ENCODE measurements around the gene OR56B1. TPM values are rescaled to one million over a fixed set of nuclear protein-coding genes. Genes with fewer than 3 reads are reported as not detected.

Gene OR56B1
- total RNA-seq, 1 experiment from 2014 or later, result 0.17 TPM

- peaks cover 16% of the 10 kb centered on the region for H3K9me3 Mint-ChIP-seq
- H3K27me3 Mint-ChIP-seq (ENCODE audit: low read depth), result no peaks in the 10 kb centered on the region; the same call in 1 of the 2 replicates
- H3K36me3 Mint-ChIP-seq, result no peaks in the 10 kb centered on the region; the same call in 1 of the 2 replicates
- no peaks in the 10 kb centered on the region for H3K4me1 Mint-ChIP-seq
- CTCF ChIA-PET, result no interaction called here
- no peak for DNase-seq (ENCODE audit: low spot score)
- ATAC-seq, result no peak
- TF ChIP-seq PRRX2 (CRISPR knock-in tag; IDR thresholded peaks at IDR 0.05), result no peak
- TF ChIP-seq IRF2 (CRISPR knock-in tag; IDR thresholded peaks at IDR 0.05; ENCODE audit: borderline replicate concordance, low read depth), result no peak
- TF ChIP-seq ZNF138 (CRISPR knock-in tag; conservative IDR thresholded peaks at IDR 0.05), result no peak
- no peak for TF ChIP-seq ATF2 (CRISPR knock-in tag; IDR thresholded peaks at IDR 0.05; ENCODE audit: borderline replicate concordance, low read depth)
- TF ChIP-seq AFF4 (CRISPR knock-in tag; IDR thresholded peaks at IDR 0.05; ENCODE audit: borderline replicate concordance), result no peak
- TF ChIP-seq ZSCAN18 (CRISPR knock-in tag; IDR thresholded peaks at IDR 0.05), result no peak
- TF ChIP-seq ZNF317 (CRISPR knock-in tag; IDR thresholded peaks at IDR 0.05; ENCODE audit: borderline replicate concordance, low read depth), result no peak
- TF ChIP-seq SMAD3 (CRISPR knock-in tag; IDR thresholded peaks at IDR 0.05; ENCODE audit: borderline replicate concordance), result no peak
- no peak for TF ChIP-seq ATF6 (CRISPR knock-in tag; IDR thresholded peaks at IDR 0.05)
- no peak overlapping the region for H3K27ac Mint-ChIP-seq
- no peak overlapping the region for H3K4me3 Mint-ChIP-seq
- POLR2A ChIA-PET, result no interaction called here
Measured at GRCh38 chr11:5722622-5723021, 13.6 kb upstream of the OR56B1 start.

- DNase-seq (ENCODE audit: low spot score) (no peak), ATAC-seq (no peak)
- Mint-ChIP-seq H3K27ac (no peak overlapping the region), H3K4me1 (no peaks in the 10 kb centered on the region), H3K4me3 (no peak overlapping the region), H3K27me3 (ENCODE audit: low read depth) (no peaks in the 10 kb centered on the region; the same call in 1 of the 2 replicates), H3K36me3 (no peaks in the 10 kb centered on the region), H3K9me3 (no peaks in the 10 kb centered on the region)
- ChIA-PET CTCF (interaction anchor here (0.5 kb wide), 1 partner anchor 134 kb away, joined by 4 read pairs; no protein-coding TSS in a partner anchor), POLR2A (no interaction called here)
- TF ChIP-seq TP53 (CRISPR knock-in tag; IDR thresholded peaks at IDR 0.05), result no peak
Measured at GRCh38 chr11:5726351-5726750, 9.9 kb upstream of the OR56B1 start.

GRCh38 chr11:5727691-5728090, 8.6 kb upstream of the OR56B1 start:
- no peak overlapping the region for H3K27ac Mint-ChIP-seq
- no peak for DNase-seq (ENCODE audit: low spot score)
- H3K4me3 Mint-ChIP-seq, result no peak overlapping the region
- no peak for ATAC-seq
- no peaks in the 10 kb centered on the region; the same call in 1 of the 2 replicates for H3K27me3 Mint-ChIP-seq (ENCODE audit: low read depth)
- ChIA-PET POLR2A (no interaction called here), CTCF (no interaction called here)
- H3K4me1 Mint-ChIP-seq, result no peaks in the 10 kb centered on the region
- H3K9me3 Mint-ChIP-seq, result no peaks in the 10 kb centered on the region
- no peaks in the 10 kb centered on the region for H3K36me3 Mint-ChIP-seq
- TF ChIP-seq E2F5 (CRISPR knock-in tag; IDR thresholded peaks at IDR 0.05), result no peak
- no peak for TF ChIP-seq ZNF317 (CRISPR knock-in tag; IDR thresholded peaks at IDR 0.05; ENCODE audit: borderline replicate concordance, low read depth)
- TF ChIP-seq ERG (CRISPR knock-in tag; IDR thresholded peaks at IDR 0.05), result no peak
- no peak for TF ChIP-seq ZMAT4 (CRISPR knock-in tag; IDR thresholded peaks at IDR 0.05)
- no peak for TF ChIP-seq ZNF219 (CRISPR knock-in tag; IDR thresholded peaks at IDR 0.05; ENCODE audit: borderline replicate concordance)
- TF ChIP-seq ZNF263 (CRISPR knock-in tag; IDR thresholded peaks at IDR 0.05; ENCODE audit: low read depth), result no peak
- no peak for TF ChIP-seq PREB (CRISPR knock-in tag; IDR thresholded peaks at IDR 0.05; ENCODE audit: borderline replicate concordance)
- no peak for TF ChIP-seq NR2C2 (CRISPR knock-in tag; IDR thresholded peaks at IDR 0.05)
- no peak for TF ChIP-seq ATF1 (CRISPR knock-in tag; IDR thresholded peaks at IDR 0.05)
